HAP-1 (cell line): Measurements from ENCODE around the gene SCARF2.
"Not testable (repeated sequence)": the region's sequence is repeated elsewhere in the genome, so short reads cannot be mapped to it uniquely, and the experiment has no call there.

Experiments used
- DNase-seq, 2 experiments: peaks; one replicate each; pipeline ENCODE4 v3.0.0-alpha.2; 2016 to 2020; ENCODE audit warnings: low spot score in 2 of 2
- H3K27me3 ChIP-seq: fragments of 250-450 bp; sonication (Bioruptor Pico); 2 replicates; pipeline ENCODE4 v1.5.1; 2020; ENCODE audit warnings: low read depth, mild to moderate bottlenecking, moderate library complexity
- H3K36me3 ChIP-seq: fragments of 250-450 bp; sonication (Bioruptor Pico); replicated peaks from 2 replicates; pipeline ENCODE4 v1.5.1; 2020; ENCODE audit warnings: mild to moderate bottlenecking
- H3K4me1 ChIP-seq: fragments of 250-450 bp; sonication (Bioruptor Pico); 2 replicates; pipeline ENCODE4 v1.5.1; 2020; ENCODE audit warnings: mild to moderate bottlenecking
- H3K4me3 ChIP-seq: fragments of 250-450 bp; sonication (Bioruptor Pico); 2 replicates; pipeline ENCODE4 v1.5.1; 2020; ENCODE audit warnings: mild to moderate bottlenecking, moderate library complexity
- H3K9me3 ChIP-seq: fragments of 250-450 bp; sonication (Bioruptor Pico); 2 replicates; pipeline ENCODE4 v1.5.1; 2020; ENCODE audit warnings: mild to moderate bottlenecking, moderate library complexity
- in situ Hi-C: fragments of 300-500 bp; cut with MboI; formaldehyde crosslinking; loops from 3 replicates; pipeline ENCODE4 v1.14.3; 2020; ENCODE audit warnings: low sequenced_read_pairs, inconsistent platforms, mixed read lengths

Gene SCARF2

GRCh38 chr22:20437613-20438426 lies at the start of gene SCARF2:
TSS of gene SCARF2 (minus strand) at chr22:20437825. CDS start at chr22:20437754, 71 bp downstream.
- peak; percentile 66 to 79 for DNase-seq
- Histone ChIP-seq H3K4me1 (peaks cover 8% of the 10 kb centered on the region), H3K27me3 (no peaks in the 10 kb centered on the region), H3K4me3 (peak within 1 kb of the TSS; percentile 90), H3K9me3 (no peaks in the 10 kb centered on the region), H3K36me3 (peaks cover 10% of the 10 kb centered on the region)
- in situ Hi-C loops: no loop called here

GRCh38 chr22:20486229-20486628 lies 48.6 kb upstream of the SCARF2 start:
- no peak for DNase-seq
- no peak overlapping the region for H3K4me3 ChIP-seq
- H3K4me1 ChIP-seq: no peaks in the 10 kb centered on the region
- H3K27me3 ChIP-seq: no peaks in the 10 kb centered on the region
- H3K36me3 ChIP-seq: peaks cover 7% of the 10 kb centered on the region
- in situ Hi-C loops: no loop called here
- no peaks in the 10 kb centered on the region for H3K9me3 ChIP-seq

- Histone ChIP-seq H3K36me3 (peaks cover 7% of the 10 kb centered on the region), H3K27me3 (no peaks in the 10 kb centered on the region), H3K9me3 (no peaks in the 10 kb centered on the region), H3K4me3 (no peak overlapping the region), H3K4me1 (no peaks in the 10 kb centered on the region)
- no peak for DNase-seq
- in situ Hi-C loops: no loop called here
Observed at GRCh38 chr22:20484948-20485683, 47.5 kb upstream of the SCARF2 start.

- Histone ChIP-seq H3K4me1 (no peaks in the 10 kb centered on the region), H3K27me3 (no peaks in the 10 kb centered on the region)
- in situ Hi-C loops: no loop called here
Observed at GRCh38 chr22:20483771-20484170, 46.1 kb upstream of the SCARF2 start.

GRCh38 chr22:20483143-20483506 lies 45.5 kb upstream of the SCARF2 start:
- H3K4me3 ChIP-seq, DNase-seq, H3K4me1 ChIP-seq, H3K27me3 ChIP-seq, in situ Hi-C loops, H3K9me3 ChIP-seq, H3K36me3 ChIP-seq: not testable (repeated sequence)

More at GRCh38 chr22:20483771-20484170, 46.1 kb upstream of the SCARF2 start:
- DNase-seq: no peak
- H3K4me3 ChIP-seq: no peak overlapping the region
- H3K36me3 ChIP-seq: peaks cover 7% of the 10 kb centered on the region
- no peaks in the 10 kb centered on the region for H3K9me3 ChIP-seq

GRCh38 chr22:20479612-20480196 lies 42.1 kb upstream of the SCARF2 start:
- H3K9me3 ChIP-seq: no peaks in the 10 kb centered on the region
- no peak overlapping the region for H3K4me3 ChIP-seq
- H3K36me3 ChIP-seq: no peaks in the 10 kb centered on the region
- no peaks in the 10 kb centered on the region for H3K27me3 ChIP-seq
- no peaks in the 10 kb centered on the region for H3K4me1 ChIP-seq
- no peak for DNase-seq
- in situ Hi-C loops: no loop called here

GRCh38 chr22:20478059-20478458 lies 40.4 kb upstream of the SCARF2 start:
- H3K27me3 ChIP-seq, H3K4me3 ChIP-seq, DNase-seq, H3K9me3 ChIP-seq, H3K4me1 ChIP-seq, H3K36me3 ChIP-seq, in situ Hi-C loops: not testable (repeated sequence)

- H3K27me3 ChIP-seq, H3K4me3 ChIP-seq, DNase-seq, in situ Hi-C loops, H3K4me1 ChIP-seq, H3K36me3 ChIP-seq, H3K9me3 ChIP-seq: not testable (repeated sequence)
Observed at GRCh38 chr22:20475569-20475968, 37.9 kb upstream of the SCARF2 start.

- H3K4me1 ChIP-seq: no peaks in the 10 kb centered on the region
- no peak overlapping the region for H3K4me3 ChIP-seq
- H3K36me3 ChIP-seq: peaks cover 6% of the 10 kb centered on the region; the same call in 1 of the 2 replicates
- H3K27me3 ChIP-seq: no peaks in the 10 kb centered on the region
- no peak for DNase-seq
- H3K9me3 ChIP-seq: no peaks in the 10 kb centered on the region
- in situ Hi-C loops: no loop called here
Observed at GRCh38 chr22:20475115-20475436, 37.5 kb upstream of the SCARF2 start.

- in situ Hi-C loops: no loop called here
- no peaks in the 10 kb centered on the region for H3K27me3 ChIP-seq
- H3K4me1 ChIP-seq: no peaks in the 10 kb centered on the region
- no peak overlapping the region for H3K4me3 ChIP-seq
- no peak for DNase-seq
- peaks cover 16% of the 10 kb centered on the region; the same call in 1 of the 2 replicates for H3K36me3 ChIP-seq
- H3K9me3 ChIP-seq: no peaks in the 10 kb centered on the region
Observed at GRCh38 chr22:20472629-20473442, 35.2 kb upstream of the SCARF2 start.

- Histone ChIP-seq H3K27me3 (no peaks in the 10 kb centered on the region), H3K36me3 (peaks cover 16% of the 10 kb centered on the region; the same call in 1 of the 2 replicates)
- in situ Hi-C loops: no loop called here
Observed at GRCh38 chr22:20471126-20471833, 33.7 kb upstream of the SCARF2 start.

GRCh38 chr22:20470525-20470924 lies 32.9 kb upstream of the SCARF2 start:
- H3K27me3 ChIP-seq, H3K4me3 ChIP-seq, in situ Hi-C loops, H3K4me1 ChIP-seq, DNase-seq, H3K9me3 ChIP-seq: not testable (repeated sequence)
- peaks cover 16% of the 10 kb centered on the region; the same call in 1 of the 2 replicates for H3K36me3 ChIP-seq

More at GRCh38 chr22:20471126-20471833, 33.7 kb upstream of the SCARF2 start:
- no peak for DNase-seq
- H3K4me1 ChIP-seq: no peaks in the 10 kb centered on the region
- H3K4me3 ChIP-seq: no peak overlapping the region
- no peaks in the 10 kb centered on the region for H3K9me3 ChIP-seq
